Calu3 (cell line): ENCODE results near the gene PCDHGB1. TPM values are rescaled to one million over a fixed set of nuclear protein-coding genes. Genes with fewer than 3 reads are reported as not detected.
"Not testable (repeated sequence)": the region's sequence is repeated elsewhere in the genome, so short reads cannot be mapped to it uniquely, and the experiment has no call there.

Experiments
- BruUV-seq: library from RNA; stranded (reverse); fragments of 400-500 nt; replicated peaks from 2 replicates; lab custom pipeline; 2021; lab: Mats Ljungman, UMichigan
- CTCF ChIA-PET: fragments of 300-600 bp; sonication (Branson Sonifier 250); formaldehyde crosslinking; loops from one replicate; lab custom pipeline; 2022; ENCODE audit warnings: antibody characterized with exemption; lab: Charles Lee
- DNase-seq: peaks from one replicate; pipeline ENCODE4 v3.0.0; 2022
- H3K27ac Mint-ChIP-seq: one replicate; pipeline ENCODE4 v1.8.0; 2022; ENCODE audit warnings: mixed read lengths; ENCODE audit not compliant: unreplicated experiment
- H3K27me3 Mint-ChIP-seq: one replicate; pipeline ENCODE4 v1.8.0; 2022; ENCODE audit warnings: mixed read lengths; ENCODE audit not compliant: unreplicated experiment
- H3K36me3 Mint-ChIP-seq: one replicate; pipeline ENCODE4 v1.8.0; 2022; ENCODE audit warnings: mild to moderate bottlenecking, moderate library complexity, mixed read lengths; ENCODE audit not compliant: insufficient read depth, unreplicated experiment
- H3K4me1 Mint-ChIP-seq: one replicate; pipeline ENCODE4 v1.8.0; 2022; ENCODE audit warnings: mild to moderate bottlenecking, low read depth, mixed read lengths; ENCODE audit not compliant: unreplicated experiment
- H3K4me3 Mint-ChIP-seq: one replicate; pipeline ENCODE4 v1.8.0; 2022; ENCODE audit warnings: mild to moderate bottlenecking, low read depth, moderate library complexity, mixed read lengths; ENCODE audit not compliant: unreplicated experiment
- H3K9me3 Mint-ChIP-seq: one replicate; pipeline ENCODE4 v1.8.0; 2022; ENCODE audit warnings: low read depth, mixed read lengths; ENCODE audit not compliant: unreplicated experiment
- intact Hi-C: fragments of 100-400 bp; cut with micrococcal nuclease; formaldehyde crosslinking; loops from one replicate; pipeline ENCODE4 v1.10.0; 2022; ENCODE audit not compliant: unreplicated experiment
- total RNA-seq: library from RNA; stranded (reverse); gene quantifications from 2 replicates; pipeline ENCODE4 v1.2.3, GENCODE V29; 2022
- TF ChIP-seq, protein P1 (sequence below): fragments of 200-600 bp; IDR thresholded peaks from one replicate; pipeline ENCODE4 v1.8.0; 2022; ENCODE audit warnings: antibody characterized with exemption; ENCODE audit not compliant: unreplicated experiment

Gene PCDHGB1
- total RNA-seq, 1 experiment from 2014 or later: 0.19 TPM

DNA sequence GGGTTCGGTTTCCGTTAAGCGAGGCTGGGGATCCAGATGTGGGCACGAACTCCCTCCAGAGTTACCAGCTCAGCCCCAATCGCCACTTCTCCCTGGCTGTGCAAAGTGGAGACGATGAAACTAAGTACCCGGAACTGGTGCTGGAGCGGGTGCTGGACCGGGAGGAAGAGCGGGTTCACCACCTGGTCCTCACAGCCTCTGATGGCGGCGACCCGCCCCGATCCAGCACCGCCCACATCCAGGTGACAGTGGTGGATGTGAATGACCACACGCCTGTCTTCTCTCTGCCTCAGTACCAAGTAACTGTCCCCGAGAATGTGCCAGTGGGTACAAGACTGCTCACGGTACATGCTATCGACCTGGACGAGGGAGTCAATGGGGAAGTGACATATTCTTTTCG, 33.4 kb downstream of the PCDHGB1 start:
- intact Hi-C loops: no loop called here
- H3K4me3 Mint-ChIP-seq: no peak overlapping the region
- H3K9me3 Mint-ChIP-seq: peaks cover 5% of the 10 kb centered on the region
- DNase-seq: no peak
- H3K4me1 Mint-ChIP-seq: no peaks in the 10 kb centered on the region
- TF ChIP-seq, protein P1, sequence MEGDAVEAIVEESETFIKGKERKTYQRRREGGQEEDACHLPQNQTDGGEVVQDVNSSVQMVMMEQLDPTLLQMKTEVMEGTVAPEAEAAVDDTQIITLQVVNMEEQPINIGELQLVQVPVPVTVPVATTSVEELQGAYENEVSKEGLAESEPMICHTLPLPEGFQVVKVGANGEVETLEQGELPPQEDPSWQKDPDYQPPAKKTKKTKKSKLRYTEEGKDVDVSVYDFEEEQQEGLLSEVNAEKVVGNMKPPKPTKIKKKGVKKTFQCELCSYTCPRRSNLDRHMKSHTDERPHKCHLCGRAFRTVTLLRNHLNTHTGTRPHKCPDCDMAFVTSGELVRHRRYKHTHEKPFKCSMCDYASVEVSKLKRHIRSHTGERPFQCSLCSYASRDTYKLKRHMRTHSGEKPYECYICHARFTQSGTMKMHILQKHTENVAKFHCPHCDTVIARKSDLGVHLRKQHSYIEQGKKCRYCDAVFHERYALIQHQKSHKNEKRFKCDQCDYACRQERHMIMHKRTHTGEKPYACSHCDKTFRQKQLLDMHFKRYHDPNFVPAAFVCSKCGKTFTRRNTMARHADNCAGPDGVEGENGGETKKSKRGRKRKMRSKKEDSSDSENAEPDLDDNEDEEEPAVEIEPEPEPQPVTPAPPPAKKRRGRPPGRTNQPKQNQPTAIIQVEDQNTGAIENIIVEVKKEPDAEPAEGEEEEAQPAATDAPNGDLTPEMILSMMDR: no peak
- CTCF ChIA-PET: no interaction called here
- peaks cover 4% of the 10 kb centered on the region for H3K36me3 Mint-ChIP-seq
- BruUV-seq: no TSS peak
- H3K27me3 Mint-ChIP-seq: no peaks in the 10 kb centered on the region
- H3K27ac Mint-ChIP-seq: no peak overlapping the region

DNA sequence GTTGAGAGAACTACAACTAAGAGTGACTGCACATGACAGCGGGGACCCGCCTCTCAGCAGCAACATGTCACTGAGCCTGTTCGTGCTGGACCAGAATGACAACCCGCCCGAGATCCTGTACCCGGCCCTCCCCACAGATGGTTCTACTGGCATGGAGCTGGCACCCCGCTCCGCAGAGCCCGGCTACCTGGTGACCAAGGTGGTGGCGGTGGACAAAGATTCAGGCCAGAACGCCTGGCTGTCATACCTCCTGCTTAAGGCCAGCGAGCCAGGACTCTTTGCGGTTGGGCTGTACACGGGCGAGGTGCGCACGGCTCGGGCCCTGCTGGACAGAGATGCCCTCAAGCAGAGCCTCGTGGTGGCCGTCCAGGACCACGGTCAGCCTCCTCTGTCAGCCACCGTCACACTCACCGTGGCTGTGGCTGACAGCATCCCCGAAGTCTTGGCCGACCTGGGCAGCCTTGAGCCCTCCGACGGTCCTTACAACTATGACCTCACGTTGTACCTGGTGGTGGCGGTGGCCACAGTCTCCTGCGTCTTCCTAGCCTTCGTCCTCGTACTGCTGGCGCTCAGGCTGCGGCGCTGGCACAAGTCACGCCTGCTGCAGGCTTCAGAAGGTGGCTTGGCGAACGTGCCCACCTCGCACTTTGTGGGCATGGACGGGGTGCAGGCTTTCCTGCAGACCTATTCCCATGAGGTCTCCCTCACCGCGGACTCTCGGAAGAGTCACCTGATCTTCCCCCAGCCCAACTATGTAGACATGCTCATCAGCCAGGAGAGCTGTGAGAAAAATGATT, 34.8 kb downstream of the PCDHGB1 start:
- intact Hi-C loops: no loop called here
- Mint-ChIP-seq H3K9me3 (peaks cover 12% of the 10 kb centered on the region), H3K4me3 (no peak overlapping the region), H3K27ac (no peak overlapping the region), H3K36me3 (peaks cover 4% of the 10 kb centered on the region), H3K4me1 (no peaks in the 10 kb centered on the region), H3K27me3 (no peaks in the 10 kb centered on the region)
- no TSS peak for BruUV-seq
- TF ChIP-seq, protein P1: no peak
- CTCF ChIA-PET: no interaction called here
- DNase-seq: no peak

DNA sequence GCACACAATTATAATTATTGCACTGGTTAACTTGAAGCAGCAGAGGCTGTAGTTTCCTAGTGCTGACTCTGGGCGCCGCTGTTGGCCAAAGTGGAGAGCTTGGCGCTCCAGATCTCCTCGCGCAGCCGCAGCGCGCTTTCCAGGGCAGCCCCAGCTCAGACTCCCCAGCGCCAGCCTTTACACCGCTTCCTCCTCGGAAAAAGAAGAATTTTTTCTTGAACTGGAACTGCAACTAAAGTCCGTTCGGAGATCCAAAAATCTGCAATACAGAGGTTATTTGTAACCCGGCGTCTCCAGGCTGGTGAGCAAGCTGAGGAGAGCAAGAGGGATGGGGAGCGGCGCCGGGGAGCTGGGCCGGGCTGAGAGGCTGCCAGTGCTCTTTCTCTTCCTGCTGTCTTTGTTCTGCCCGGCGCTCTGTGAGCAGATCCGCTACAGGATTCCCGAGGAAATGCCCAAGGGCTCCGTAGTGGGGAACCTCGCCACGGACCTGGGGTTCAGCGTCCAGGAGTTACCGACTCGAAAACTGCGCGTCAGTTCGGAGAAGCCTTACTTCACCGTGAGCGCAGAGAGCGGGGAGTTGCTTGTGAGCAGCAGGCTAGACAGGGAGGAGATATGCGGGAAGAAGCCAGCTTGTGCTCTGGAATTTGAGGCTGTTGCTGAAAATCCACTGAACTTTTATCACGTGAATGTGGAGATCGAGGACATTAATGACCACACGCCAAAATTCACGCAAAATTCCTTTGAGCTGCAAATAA, 37.8 kb downstream of the PCDHGB1 start, which contains the start of gene PCDHGB4:
PCDHGB4 (plus strand) TSS at position 142 of the 755 bp plus-strand sequence; CDS start at position 329, 187 bp downstream.
- intact Hi-C loops, BruUV-seq: not testable (repeated sequence)
- CTCF ChIA-PET: interaction anchor here (0.6 to 1.1 kb wide), 2 partner anchors 177 to 204 kb away, joined by 5 to 6 read pairs; no protein-coding TSS in a partner anchor

DNA sequence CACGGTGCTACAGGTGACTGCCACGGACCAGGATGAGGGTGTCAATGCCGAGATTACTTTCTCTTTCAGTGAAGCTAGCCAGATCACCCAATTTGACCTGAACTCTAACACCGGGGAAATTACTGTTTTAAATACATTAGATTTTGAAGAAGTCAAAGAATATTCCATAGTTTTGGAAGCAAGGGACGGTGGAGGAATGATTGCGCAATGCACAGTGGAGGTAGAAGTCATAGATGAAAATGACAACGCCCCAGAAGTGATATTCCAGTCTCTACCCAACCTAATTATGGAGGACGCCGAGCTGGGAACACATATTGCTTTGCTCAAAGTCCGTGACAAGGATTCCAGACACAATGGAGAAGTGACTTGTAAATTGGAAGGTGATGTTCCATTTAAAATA, 38.8 kb downstream of the PCDHGB1 start:
- CTCF ChIA-PET: no interaction called here
- TF ChIP-seq, protein P1: no peak
- Mint-ChIP-seq H3K9me3 (peaks cover 13% of the 10 kb centered on the region), H3K4me3 (no peak overlapping the region), H3K4me1 (no peaks in the 10 kb centered on the region), H3K27me3 (no peaks in the 10 kb centered on the region), H3K36me3 (peaks cover 9% of the 10 kb centered on the region), H3K27ac (no peak overlapping the region)
- no peak for DNase-seq
- no TSS peak for BruUV-seq
- intact Hi-C loops: no loop called here

More for the DNA sequence above, 37.8 kb downstream of the PCDHGB1 start, which contains the start of gene PCDHGB4:
- H3K9me3 Mint-ChIP-seq: peaks cover 16% of the 10 kb centered on the region
- TF ChIP-seq, protein P1: peak; percentile 14
- H3K27me3 Mint-ChIP-seq, H3K36me3 Mint-ChIP-seq, H3K27ac Mint-ChIP-seq, H3K4me1 Mint-ChIP-seq: not testable (repeated sequence)
- H3K4me3 Mint-ChIP-seq: peak within 1 kb of the TSS; percentile 64
- DNase-seq: peak; percentile 54
